Measurements from ENCODE around the gene TERF2IP.

TERF2IP gene

GRCh38 chr16:75624921-75625334 lies 22.6 kb upstream of the TERF2IP start:
- H3K27ac Mint-ChIP-seq = peak overlapping the region; percentile 58
- ATAC-seq (ENCODE audit: low read depth) (no peak), DNase-seq (ENCODE audit: low spot score in 2 of 2) (no peak)
- H3K4me1 Mint-ChIP-seq = peaks cover 13% of the 10 kb centered on the region
- peaks cover 33% of the 10 kb centered on the region for H3K36me3 Mint-ChIP-seq
- H3K27me3 Mint-ChIP-seq = no peaks in the 10 kb centered on the region
- H3K4me3 Mint-ChIP-seq = peak overlapping the region; percentile 57
- no peaks in the 10 kb centered on the region for H3K9me3 Mint-ChIP-seq

- H3K36me3 Mint-ChIP-seq = peaks cover 29% of the 10 kb centered on the region
- no peak overlapping the region for H3K4me3 Mint-ChIP-seq
- H3K27me3 Mint-ChIP-seq = no peaks in the 10 kb centered on the region
- DNase-seq (ENCODE audit: low spot score in 2 of 2) (no peak), ATAC-seq (ENCODE audit: low read depth) (no peak)
- no peaks in the 10 kb centered on the region for H3K4me1 Mint-ChIP-seq
- H3K27ac Mint-ChIP-seq = no peak overlapping the region
- no peaks in the 10 kb centered on the region for H3K9me3 Mint-ChIP-seq
These were observed 20.8 kb upstream of the TERF2IP start for GRCh38 chr16:75626806-75627205.

GRCh38 chr16:75627851-75628250 lies 19.7 kb upstream of the TERF2IP start:
- Mint-ChIP-seq H3K9me3 (no peaks in the 10 kb centered on the region), H3K36me3 (peaks cover 31% of the 10 kb centered on the region), H3K4me1 (no peaks in the 10 kb centered on the region), H3K4me3 (no peak overlapping the region), H3K27me3 (no peaks in the 10 kb centered on the region), H3K27ac (no peak overlapping the region)
- ATAC-seq (ENCODE audit: low read depth) = no peak
- DNase-seq (ENCODE audit: low spot score in 2 of 2) = no peak

- Mint-ChIP-seq H3K27ac (no peak overlapping the region), H3K36me3 (peaks cover 31% of the 10 kb centered on the region), H3K27me3 (no peaks in the 10 kb centered on the region), H3K9me3 (no peaks in the 10 kb centered on the region), H3K4me1 (no peaks in the 10 kb centered on the region), H3K4me3 (no peak overlapping the region)
- ATAC-seq (ENCODE audit: low read depth) (no peak), DNase-seq (ENCODE audit: low spot score in 2 of 2) (no peak)
These were observed 19.2 kb upstream of the TERF2IP start for GRCh38 chr16:75628351-75628750.

- H3K36me3 Mint-ChIP-seq = peaks cover 37% of the 10 kb centered on the region
- H3K9me3 Mint-ChIP-seq = no peaks in the 10 kb centered on the region
- no peak for ATAC-seq (ENCODE audit: low read depth)
- no peaks in the 10 kb centered on the region for H3K4me1 Mint-ChIP-seq
- no peak overlapping the region for H3K4me3 Mint-ChIP-seq
- DNase-seq (ENCODE audit: low spot score in 2 of 2) = no peak
- no peaks in the 10 kb centered on the region for H3K27me3 Mint-ChIP-seq
- H3K27ac Mint-ChIP-seq = no peak overlapping the region
These were observed 18.4 kb upstream of the TERF2IP start for GRCh38 chr16:75629132-75629531.

- ATAC-seq (ENCODE audit: low read depth) (no peak), DNase-seq (ENCODE audit: low spot score in 2 of 2) (no peak)
- H3K9me3 Mint-ChIP-seq = no peaks in the 10 kb centered on the region
- H3K4me3 Mint-ChIP-seq = no peak overlapping the region
- H3K27ac Mint-ChIP-seq = no peak overlapping the region
- H3K4me1 Mint-ChIP-seq = no peaks in the 10 kb centered on the region
- peaks cover 40% of the 10 kb centered on the region for H3K36me3 Mint-ChIP-seq
- H3K27me3 Mint-ChIP-seq = no peaks in the 10 kb centered on the region
These were observed 17.5 kb upstream of the TERF2IP start for GRCh38 chr16:75630052-75630451.

GRCh38 chr16:75632857-75633256 lies 14.7 kb upstream of the TERF2IP start:
- no peaks in the 10 kb centered on the region for H3K9me3 Mint-ChIP-seq
- H3K4me1 Mint-ChIP-seq = peaks cover 2% of the 10 kb centered on the region
- DNase-seq (ENCODE audit: low spot score in 2 of 2) (no peak), ATAC-seq (ENCODE audit: low read depth) (no peak)
- H3K4me3 Mint-ChIP-seq = no peak overlapping the region
- no peaks in the 10 kb centered on the region for H3K27me3 Mint-ChIP-seq
- H3K36me3 Mint-ChIP-seq = peaks cover 45% of the 10 kb centered on the region
- no peak overlapping the region for H3K27ac Mint-ChIP-seq

- ATAC-seq (ENCODE audit: low read depth) (no peak), DNase-seq (ENCODE audit: low spot score in 2 of 2) (no peak)
- H3K27ac Mint-ChIP-seq = no peak overlapping the region
- peaks cover 2% of the 10 kb centered on the region for H3K4me1 Mint-ChIP-seq
- H3K27me3 Mint-ChIP-seq = no peaks in the 10 kb centered on the region
- no peaks in the 10 kb centered on the region for H3K9me3 Mint-ChIP-seq
- no peak overlapping the region for H3K4me3 Mint-ChIP-seq
- peaks cover 38% of the 10 kb centered on the region for H3K36me3 Mint-ChIP-seq
These were observed 12.5 kb upstream of the TERF2IP start for GRCh38 chr16:75635036-75635435.

- no peaks in the 10 kb centered on the region for H3K9me3 Mint-ChIP-seq
These were observed 7.0 kb upstream of the TERF2IP start for GRCh38 chr16:75640598-75640997.

GRCh38 chr16:75644240-75645012 lies 3.1 kb upstream of the TERF2IP start:
- Mint-ChIP-seq H3K27me3 (no peaks in the 10 kb centered on the region), H3K27ac (peak overlapping the region; percentile 24), H3K4me3 (peak overlapping the region; percentile 48), H3K4me1 (peaks cover 12% of the 10 kb centered on the region), H3K9me3 (no peaks in the 10 kb centered on the region), H3K36me3 (peaks cover 21% of the 10 kb centered on the region)
- DNase-seq (ENCODE audit: low spot score in 2 of 2) (no peak), ATAC-seq (ENCODE audit: low read depth) (no peak)

More at GRCh38 chr16:75640598-75640997, 7.0 kb upstream of the TERF2IP start:
- H3K4me3 Mint-ChIP-seq = no peak overlapping the region
- H3K4me1 Mint-ChIP-seq = peaks cover 14% of the 10 kb centered on the region
- no peak for DNase-seq (ENCODE audit: low spot score in 2 of 2)
- H3K36me3 Mint-ChIP-seq = peaks cover 38% of the 10 kb centered on the region
- ATAC-seq (ENCODE audit: low read depth) = no peak
- H3K27me3 Mint-ChIP-seq = no peaks in the 10 kb centered on the region
- H3K27ac Mint-ChIP-seq = no peak overlapping the region

GRCh38 chr16:75647112-75647491 lies 471 bp upstream of the TERF2IP start:
- Mint-ChIP-seq H3K27ac (peak overlapping the region; percentile 96), H3K4me3 (peak overlapping the region; percentile 95), H3K9me3 (no peaks in the 10 kb centered on the region), H3K36me3 (peaks cover 15% of the 10 kb centered on the region), H3K4me1 (peaks cover 30% of the 10 kb centered on the region), H3K27me3 (no peaks in the 10 kb centered on the region)
- no peak for DNase-seq (ENCODE audit: low spot score in 2 of 2)
- ATAC-seq (ENCODE audit: low read depth) = peak; percentile 8

GRCh38 chr16:75648265-75649076 lies 898 bp downstream of the TERF2IP start:
- no peaks in the 10 kb centered on the region for H3K27me3 Mint-ChIP-seq
- DNase-seq (ENCODE audit: low spot score in 2 of 2) (peak; percentile 75 to 86), ATAC-seq (ENCODE audit: low read depth) (peak; percentile 41)
- H3K9me3 Mint-ChIP-seq = no peaks in the 10 kb centered on the region
- peaks cover 17% of the 10 kb centered on the region for H3K36me3 Mint-ChIP-seq
- H3K27ac Mint-ChIP-seq = peak overlapping the region; percentile 96
- H3K4me1 Mint-ChIP-seq = peaks cover 38% of the 10 kb centered on the region
- H3K4me3 Mint-ChIP-seq = peak overlapping the region; percentile 95

GRCh38 chr16:75653922-75654321 lies 6.3 kb downstream of the TERF2IP start:
- Mint-ChIP-seq H3K4me1 (peaks cover 53% of the 10 kb centered on the region), H3K27ac (peak overlapping the region; percentile 96), H3K27me3 (no peaks in the 10 kb centered on the region), H3K4me3 (peak overlapping the region; percentile 27), H3K9me3 (no peaks in the 10 kb centered on the region), H3K36me3 (peaks cover 38% of the 10 kb centered on the region)
- ATAC-seq (ENCODE audit: low read depth) (no peak), DNase-seq (ENCODE audit: low spot score in 2 of 2) (no peak)

- Mint-ChIP-seq H3K27ac (peak overlapping the region; percentile 28), H3K27me3 (no peaks in the 10 kb centered on the region), H3K4me3 (no peak overlapping the region), H3K4me1 (peaks cover 26% of the 10 kb centered on the region), H3K36me3 (peaks cover 35% of the 10 kb centered on the region), H3K9me3 (no peaks in the 10 kb centered on the region)
- ATAC-seq (ENCODE audit: low read depth) = no peak
- DNase-seq (ENCODE audit: low spot score in 2 of 2) = no peak
These were observed 10.6 kb downstream of the TERF2IP start for GRCh38 chr16:75658175-75658574.

Data from memory B cell (primary cell).